ENCODE results near the gene KRT85.

- TF ChIP-seq EZH2 (IDR thresholded peaks at IDR 0.05) = no peak
- TF ChIP-seq, protein P1, sequence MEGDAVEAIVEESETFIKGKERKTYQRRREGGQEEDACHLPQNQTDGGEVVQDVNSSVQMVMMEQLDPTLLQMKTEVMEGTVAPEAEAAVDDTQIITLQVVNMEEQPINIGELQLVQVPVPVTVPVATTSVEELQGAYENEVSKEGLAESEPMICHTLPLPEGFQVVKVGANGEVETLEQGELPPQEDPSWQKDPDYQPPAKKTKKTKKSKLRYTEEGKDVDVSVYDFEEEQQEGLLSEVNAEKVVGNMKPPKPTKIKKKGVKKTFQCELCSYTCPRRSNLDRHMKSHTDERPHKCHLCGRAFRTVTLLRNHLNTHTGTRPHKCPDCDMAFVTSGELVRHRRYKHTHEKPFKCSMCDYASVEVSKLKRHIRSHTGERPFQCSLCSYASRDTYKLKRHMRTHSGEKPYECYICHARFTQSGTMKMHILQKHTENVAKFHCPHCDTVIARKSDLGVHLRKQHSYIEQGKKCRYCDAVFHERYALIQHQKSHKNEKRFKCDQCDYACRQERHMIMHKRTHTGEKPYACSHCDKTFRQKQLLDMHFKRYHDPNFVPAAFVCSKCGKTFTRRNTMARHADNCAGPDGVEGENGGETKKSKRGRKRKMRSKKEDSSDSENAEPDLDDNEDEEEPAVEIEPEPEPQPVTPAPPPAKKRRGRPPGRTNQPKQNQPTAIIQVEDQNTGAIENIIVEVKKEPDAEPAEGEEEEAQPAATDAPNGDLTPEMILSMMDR (IDR thresholded peaks at IDR 0.05) = no peak
- TF ChIP-seq EZH2phosphoT487 (IDR thresholded peaks at IDR 0.05) = no peak
Observed at GRCh38 chr12:52322069-52322468, 45.2 kb downstream of the KRT85 start.

Data from neural progenitor cell (in vitro differentiated cells).